GM21723 (cell line): Measurements from ENCODE around the gene KHNYN.
A peak's percentile ranks its signal among the peaks of the same experiment; 100 is the strongest.
"Not testable (repeated sequence)": the region's sequence is repeated elsewhere in the genome, so short reads cannot be mapped to it uniquely, and the experiment has no call there.

ENCODE experiments used
- ATAC-seq: cut with Tn5 transposase; IDR thresholded peaks from one replicate; pipeline ENCODE4 v1.9.1; 2021; ENCODE audit warnings: mild to moderate bottlenecking, moderate library complexity; ENCODE audit not compliant: unreplicated experiment

KHNYN gene

DNA sequence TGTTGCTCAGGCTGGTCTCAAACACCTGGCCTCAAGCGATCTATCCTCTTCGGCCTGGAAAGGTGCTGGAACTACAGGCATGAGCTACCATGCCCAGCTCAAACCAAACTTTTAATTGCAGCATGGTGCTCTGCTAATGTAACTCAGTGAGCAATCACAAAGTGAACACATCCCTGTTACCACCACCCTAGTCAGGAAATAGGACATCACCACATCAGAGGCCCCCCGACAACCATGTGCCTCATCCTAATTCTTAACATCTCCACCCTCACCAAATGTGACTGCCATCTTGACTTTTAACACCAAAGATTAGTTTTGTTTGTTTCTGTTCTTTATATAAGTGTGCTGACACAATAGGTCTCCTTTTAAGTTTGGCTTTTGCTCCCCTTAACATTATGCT, 35.6 kb downstream of the KHNYN start:
- no peak for ATAC-seq

DNA sequence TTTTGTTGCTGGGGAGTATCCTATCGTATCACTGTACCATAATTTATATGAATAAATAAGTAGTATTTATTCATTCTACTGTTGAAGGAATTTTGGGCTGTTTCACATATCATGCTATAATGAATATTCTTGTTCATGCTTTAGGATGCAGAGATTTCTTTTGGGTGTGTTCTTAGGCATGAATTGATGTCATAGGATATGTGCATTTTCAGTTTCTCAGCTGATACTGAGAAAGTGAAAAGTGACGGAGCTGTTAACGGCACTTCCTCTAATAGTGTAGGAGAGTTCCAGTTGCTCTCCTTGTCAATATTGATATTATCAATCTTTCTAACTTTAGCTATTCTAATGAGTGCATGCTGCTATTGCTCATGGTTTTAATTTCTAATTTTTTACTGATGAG, 36.1 kb downstream of the KHNYN start:
- ATAC-seq = no peak

DNA sequence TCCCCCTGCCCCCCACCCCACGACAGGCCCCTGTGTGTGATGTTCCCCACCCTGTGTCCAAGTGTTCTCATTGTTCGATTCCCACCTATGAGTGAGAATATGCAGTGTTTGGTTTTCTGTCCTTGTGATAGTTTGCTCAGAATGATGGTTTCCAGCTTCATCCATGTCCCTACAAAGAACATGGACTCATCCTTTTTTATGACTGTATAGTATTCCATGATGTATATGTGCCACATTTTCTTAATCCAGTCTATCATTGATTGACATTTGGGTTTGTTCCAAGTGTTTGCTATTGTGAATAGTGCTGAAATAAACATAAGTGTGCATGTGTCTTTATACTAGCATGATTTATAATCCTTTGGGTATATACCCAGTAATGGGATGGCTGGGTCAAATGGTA, 40.7 kb downstream of the KHNYN start:
- ATAC-seq = not testable (repeated sequence)

DNA sequence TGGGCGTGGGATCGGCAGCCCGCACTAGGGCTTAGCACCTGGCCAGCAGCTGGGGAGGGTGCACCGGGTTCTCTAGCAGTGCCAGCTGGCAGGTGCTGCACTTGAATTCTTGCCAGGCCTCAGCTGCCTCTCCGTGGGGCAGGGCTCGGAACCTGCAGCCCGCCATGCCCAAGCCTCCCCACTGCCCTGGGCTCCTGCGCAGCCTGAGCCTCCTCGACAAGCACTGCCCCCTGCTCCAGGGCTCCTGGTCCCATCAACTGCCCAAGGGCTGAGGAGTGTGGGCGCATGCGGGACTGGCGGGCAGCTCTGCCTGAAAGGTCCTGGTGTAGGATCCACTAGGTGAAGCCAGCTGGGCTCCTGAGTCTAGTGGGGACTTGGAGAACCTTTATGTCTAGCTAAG, 43.5 kb downstream of the KHNYN start:
- no peak for ATAC-seq

DNA sequence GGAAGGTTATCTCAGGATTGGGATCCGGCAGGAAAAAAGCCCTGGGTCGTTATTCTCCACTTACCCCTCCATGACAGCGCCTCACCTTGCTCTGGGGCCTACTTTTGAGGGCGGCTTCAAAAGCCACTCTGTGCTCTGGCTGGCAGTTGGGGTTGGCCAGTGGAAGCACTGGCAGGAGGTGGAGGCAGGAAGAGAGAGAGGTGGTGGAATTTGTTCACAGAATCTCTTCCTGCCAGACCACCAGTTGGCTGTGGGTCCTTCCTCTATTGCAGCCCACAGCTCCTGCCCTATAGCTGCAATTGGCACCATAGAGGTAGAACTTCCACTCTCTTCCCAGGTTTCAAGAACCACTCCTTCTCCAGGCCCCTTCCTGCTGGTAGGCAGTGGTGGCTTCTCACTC, 45.5 kb downstream of the KHNYN start:
- no peak for ATAC-seq

DNA sequence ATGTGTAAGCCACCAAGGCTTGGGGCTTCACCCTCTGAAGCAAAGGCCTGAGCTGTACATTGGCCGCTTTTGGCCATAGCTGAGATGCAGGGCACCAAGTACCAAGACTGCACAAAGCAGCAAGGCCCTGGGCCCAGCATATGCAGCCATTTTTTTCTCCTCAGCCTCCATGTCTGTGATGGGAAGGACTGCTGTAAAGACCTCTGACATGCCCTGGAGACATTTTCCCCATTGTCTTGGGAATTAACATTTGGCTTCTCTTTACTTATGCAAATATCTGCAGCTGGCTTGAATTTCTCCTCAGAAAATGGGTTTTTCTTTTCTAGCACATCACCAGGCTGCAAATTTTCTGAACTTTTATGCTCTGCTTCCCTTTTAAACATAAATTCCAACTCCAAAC, 50.2 kb downstream of the KHNYN start:
- ATAC-seq = not testable (repeated sequence)

DNA sequence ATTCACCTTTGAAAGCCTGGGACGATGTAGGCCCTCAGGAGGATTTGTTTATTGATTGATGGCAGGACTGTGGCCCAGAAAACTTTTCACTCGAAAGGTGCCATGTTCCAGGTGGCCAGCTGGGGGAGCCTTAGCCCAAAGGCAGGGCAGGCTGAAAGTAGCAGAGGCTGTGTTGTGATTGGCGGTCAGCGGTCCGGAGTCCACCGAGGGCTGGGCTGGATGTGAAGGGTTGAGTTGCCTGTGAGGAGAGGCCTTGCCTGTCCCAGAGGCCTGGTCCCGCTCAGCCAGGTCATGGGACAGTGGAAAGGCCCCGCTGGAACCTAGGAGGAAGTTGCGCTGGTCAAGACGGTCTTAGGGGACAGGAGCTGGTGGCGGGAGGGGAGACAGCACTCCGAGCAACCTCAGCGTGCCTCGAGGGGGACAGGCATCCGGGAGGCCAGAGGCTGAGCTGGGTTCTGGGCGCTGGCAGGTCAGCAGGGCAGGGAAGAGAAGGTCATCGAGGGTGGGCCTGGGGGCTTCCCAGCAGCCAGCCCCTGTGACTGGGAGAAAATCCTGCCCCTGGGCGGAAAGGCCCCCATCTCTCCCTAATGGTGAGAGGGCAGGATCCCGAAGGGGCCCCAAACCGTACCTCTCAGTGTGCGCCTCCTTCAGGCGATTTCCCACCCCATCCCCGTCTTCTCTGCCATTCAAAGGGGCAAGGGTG, 52.0 kb downstream of the KHNYN start:
- ATAC-seq = peak; percentile 73

DNA sequence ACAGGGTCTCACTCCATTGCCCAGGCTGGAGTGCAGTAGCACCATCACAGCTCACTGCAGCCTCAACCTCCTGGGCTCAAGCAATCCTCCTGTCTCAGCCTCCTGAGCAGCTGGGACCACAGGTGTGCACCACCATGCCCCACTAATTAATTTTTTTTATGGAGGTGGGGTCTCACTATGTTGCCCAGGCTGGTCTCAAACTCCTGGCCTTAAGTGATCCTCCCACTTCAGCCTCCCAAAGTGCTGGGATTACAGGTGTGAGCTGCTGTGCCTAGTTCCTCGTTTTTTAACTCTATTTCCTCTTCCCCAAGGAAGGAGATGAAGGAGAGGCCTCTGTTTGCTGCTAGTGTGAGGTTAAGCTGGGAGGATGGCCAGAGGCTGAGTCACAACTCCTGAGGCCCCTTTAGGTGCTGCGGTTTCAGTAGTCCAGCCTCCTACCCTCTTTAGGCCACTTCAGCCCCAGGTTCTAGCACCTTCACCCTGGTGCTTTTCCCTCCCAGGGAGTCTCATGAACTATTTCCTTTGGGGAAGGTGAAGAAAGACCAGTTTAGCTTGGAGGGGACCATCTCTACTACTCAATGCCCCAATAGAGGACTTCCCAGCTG, 53.0 kb downstream of the KHNYN start:
- not testable (repeated sequence) for ATAC-seq

DNA sequence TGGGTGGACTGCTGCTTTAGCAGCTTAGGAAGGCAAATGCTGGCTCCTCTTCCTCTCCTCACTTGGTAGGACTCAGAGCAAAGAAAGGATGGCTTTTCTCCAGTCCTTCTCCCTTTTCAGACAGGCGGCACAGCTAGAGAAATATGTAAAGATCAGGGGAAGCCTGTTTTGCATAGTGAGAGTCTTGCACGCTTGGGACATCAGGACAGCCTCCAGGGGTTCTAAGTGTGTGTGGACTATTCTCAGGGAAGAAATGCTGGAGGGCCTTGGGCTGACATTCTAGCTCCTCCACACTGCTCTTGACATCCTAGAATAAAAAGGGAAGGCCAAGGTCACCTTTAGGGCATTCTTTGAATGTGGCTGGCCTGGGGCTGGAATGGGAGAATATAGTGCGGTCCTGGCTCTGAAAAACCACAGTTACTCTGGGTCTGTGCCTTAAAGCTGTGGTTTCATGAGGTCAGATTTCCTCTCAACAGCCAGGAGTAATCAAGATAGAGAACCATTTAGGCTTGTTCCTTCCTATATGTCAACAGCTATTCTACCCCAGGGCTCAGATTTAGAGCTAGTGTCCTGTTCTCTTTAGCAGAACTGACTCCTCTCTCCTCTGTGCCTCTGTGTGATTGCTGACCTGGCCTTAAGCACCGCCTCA, 54.0 kb downstream of the KHNYN start:
- ATAC-seq = no peak
